Measurements from ENCODE around the gene NUP210.
A peak's percentile ranks its signal among the peaks of the same experiment; 100 is the strongest.

Gene NUP210

DNA sequence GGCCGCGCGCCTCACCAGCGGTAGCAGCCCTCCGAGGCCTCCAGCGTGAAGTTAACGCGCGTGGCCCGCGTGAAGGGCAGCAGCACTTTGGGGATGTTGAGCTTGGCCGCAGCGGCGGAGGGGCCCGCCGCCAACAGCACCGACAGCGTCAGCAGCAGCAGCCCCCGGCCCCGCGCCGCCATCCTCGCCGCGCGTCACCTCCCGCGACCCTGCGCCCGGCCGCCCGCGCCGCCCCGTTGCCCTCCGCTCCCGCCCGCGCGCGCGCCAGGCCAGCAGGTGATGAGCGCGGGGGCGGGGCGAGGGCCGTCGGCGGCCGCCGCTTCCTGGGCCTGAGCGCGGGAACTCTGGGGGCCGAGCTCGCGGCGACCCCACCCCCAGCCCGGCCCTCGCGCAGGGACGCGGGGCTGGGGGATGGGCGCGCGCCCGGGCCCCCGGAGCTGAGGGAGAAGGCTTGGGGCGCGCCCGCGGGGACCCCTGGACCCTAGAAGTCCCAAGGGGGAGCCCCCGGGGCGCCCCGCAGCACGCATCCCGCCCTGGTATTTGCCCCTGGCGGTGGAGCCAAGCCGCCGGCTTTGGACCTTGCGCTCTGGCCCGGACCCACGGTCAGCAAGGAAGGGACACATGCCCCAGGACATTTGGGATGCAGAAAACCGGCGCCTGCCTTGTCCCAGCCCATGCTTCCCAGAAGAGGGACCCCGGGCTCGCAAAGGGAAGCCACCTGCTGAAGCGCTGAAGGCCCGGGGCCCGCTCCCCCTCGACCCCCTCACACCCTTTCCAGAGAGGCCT is at the start of gene NUP210:
Gene NUP210 (minus strand): TSS at position 278 of the 786 bp plus-strand sequence. CDS start 96 bp downstream, at position 182.
- Mint-ChIP-seq H3K4me3 (peak within 1 kb of the TSS; percentile 67 to 81 (median 78)), H3K27ac (no peak within 1 kb of the TSS), H3K36me3 (ENCODE audit: low read depth) (no peaks in the 10 kb centered on the region), H3K9me3 (no peaks in the 10 kb centered on the region), H3K4me1 (peaks cover 5% of the 10 kb centered on the region), H3K27me3 (ENCODE audit: low read depth) (peaks cover 41% of the 10 kb centered on the region)
- TF ChIP-seq CTCF (IDR thresholded peaks at IDR 0.05; ENCODE audit: unreplicated experiment in 3 of 3) = no peak

GRCh38 chr3:13466781-13467180 is 46.7 kb upstream of the NUP210 start:
- Mint-ChIP-seq H3K36me3 (ENCODE audit: low read depth) (no peaks in the 10 kb centered on the region), H3K4me3 (no peak overlapping the region), H3K27me3 (ENCODE audit: low read depth) (peaks cover 6% of the 10 kb centered on the region), H3K27ac (no peak overlapping the region), H3K4me1 (peaks cover 18% of the 10 kb centered on the region), H3K9me3 (no peaks in the 10 kb centered on the region)
- no peak for TF ChIP-seq CTCF (IDR thresholded peaks at IDR 0.05; ENCODE audit: unreplicated experiment in 3 of 3)

- Mint-ChIP-seq H3K27ac (no peak overlapping the region), H3K9me3 (no peaks in the 10 kb centered on the region), H3K4me1 (peaks cover 28% of the 10 kb centered on the region), H3K27me3 (ENCODE audit: low read depth) (peaks cover 10% of the 10 kb centered on the region), H3K4me3 (no peak overlapping the region), H3K36me3 (ENCODE audit: low read depth) (no peaks in the 10 kb centered on the region)
- TF ChIP-seq CTCF (IDR thresholded peaks at IDR 0.05; ENCODE audit: unreplicated experiment in 3 of 3) = no peak
Observed at GRCh38 chr3:13465236-13465873, 45.2 kb upstream of the NUP210 start.

DNA sequence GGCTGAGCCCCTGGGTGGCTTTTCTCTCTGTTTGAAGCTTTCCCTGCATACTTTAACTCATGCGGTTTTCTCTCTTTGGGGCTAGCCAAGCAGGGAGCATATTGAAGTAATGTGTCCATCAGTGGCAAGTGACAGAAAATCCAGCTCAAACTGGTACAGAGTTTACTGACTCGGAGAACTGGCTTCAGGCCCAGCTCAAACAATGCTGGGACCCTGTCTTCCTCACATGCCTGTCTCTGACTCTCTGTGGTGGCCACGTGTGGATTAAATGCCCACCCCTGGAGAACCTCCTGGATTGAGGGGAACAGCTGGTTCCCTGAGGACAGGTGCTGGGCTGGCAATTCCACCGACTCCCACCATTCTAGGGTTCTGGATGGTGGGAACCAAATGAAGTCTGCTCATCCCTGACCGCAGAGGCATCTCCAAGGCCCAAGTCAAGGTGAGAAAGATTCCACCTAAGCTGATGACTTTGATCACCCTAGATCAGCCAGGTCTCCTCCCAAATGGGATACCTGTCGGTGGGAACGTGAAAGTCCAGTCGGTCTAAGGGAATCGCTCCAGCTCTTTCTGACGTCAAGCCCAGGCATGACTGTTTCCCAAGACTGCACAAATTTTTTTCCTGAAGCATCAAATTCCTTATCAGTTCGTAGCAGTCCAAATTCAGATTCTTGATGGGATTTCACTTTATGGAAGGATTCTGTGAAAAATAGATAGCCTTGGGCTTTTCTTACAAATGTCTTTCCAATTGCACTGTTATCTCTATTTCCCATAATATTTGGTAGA is 43.7 kb upstream of the NUP210 start:
- no peaks in the 10 kb centered on the region for H3K36me3 Mint-ChIP-seq (ENCODE audit: low read depth)
- H3K4me3 Mint-ChIP-seq = no peak overlapping the region
- H3K9me3 Mint-ChIP-seq = no peaks in the 10 kb centered on the region
- H3K27ac Mint-ChIP-seq = no peak overlapping the region
- peaks cover 10% of the 10 kb centered on the region for H3K27me3 Mint-ChIP-seq (ENCODE audit: low read depth)
- H3K4me1 Mint-ChIP-seq = peaks cover 38% of the 10 kb centered on the region
- TF ChIP-seq CTCF (IDR thresholded peaks at IDR 0.05; ENCODE audit: unreplicated experiment in 3 of 3) = no peak

DNA sequence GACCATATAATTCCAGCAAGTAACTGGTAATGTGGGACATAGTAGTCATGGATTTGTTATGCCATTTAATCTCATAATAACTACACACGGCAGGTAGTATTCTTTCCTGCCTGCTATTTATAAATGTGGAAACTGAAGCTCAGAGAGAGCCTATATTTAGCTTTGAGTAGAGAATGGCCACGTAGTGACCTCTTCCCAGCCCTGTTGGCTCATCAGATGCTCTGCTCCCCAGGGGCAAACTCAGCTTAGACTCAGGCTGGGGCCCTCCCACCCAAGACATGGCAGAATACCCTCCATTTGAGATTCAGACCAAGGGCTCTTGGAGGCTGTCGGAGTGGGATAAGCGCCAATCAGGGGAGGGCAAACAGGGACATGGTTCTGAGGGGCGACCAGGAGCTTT is 42.7 kb upstream of the NUP210 start:
- Mint-ChIP-seq H3K27ac (no peak overlapping the region), H3K4me3 (no peak overlapping the region), H3K36me3 (ENCODE audit: low read depth) (no peaks in the 10 kb centered on the region), H3K9me3 (no peaks in the 10 kb centered on the region), H3K27me3 (ENCODE audit: low read depth) (peaks cover 10% of the 10 kb centered on the region), H3K4me1 (peaks cover 38% of the 10 kb centered on the region)
- TF ChIP-seq CTCF (IDR thresholded peaks at IDR 0.05; ENCODE audit: unreplicated experiment in 3 of 3) = no peak
